HPDE6-E6E7 (cell line): ENCODE measurements around the gene CLDN18.
A peak's percentile ranks its signal among the peaks of the same experiment; 100 is the strongest.

Experiments used
- DNase-seq: peaks from one replicate; pipeline ENCODE4 v3.0.0; 2011; ENCODE audit warnings: missing footprints; ENCODE audit errors: extremely low spot score

The CLDN18 gene

GRCh38 chr3:138025553-138025952 lies 15.6 kb downstream of the CLDN18 start:
- DNase-seq, result no peak

GRCh38 chr3:138027821-138028220 lies 17.9 kb downstream of the CLDN18 start:
- no peak for DNase-seq

DNA sequence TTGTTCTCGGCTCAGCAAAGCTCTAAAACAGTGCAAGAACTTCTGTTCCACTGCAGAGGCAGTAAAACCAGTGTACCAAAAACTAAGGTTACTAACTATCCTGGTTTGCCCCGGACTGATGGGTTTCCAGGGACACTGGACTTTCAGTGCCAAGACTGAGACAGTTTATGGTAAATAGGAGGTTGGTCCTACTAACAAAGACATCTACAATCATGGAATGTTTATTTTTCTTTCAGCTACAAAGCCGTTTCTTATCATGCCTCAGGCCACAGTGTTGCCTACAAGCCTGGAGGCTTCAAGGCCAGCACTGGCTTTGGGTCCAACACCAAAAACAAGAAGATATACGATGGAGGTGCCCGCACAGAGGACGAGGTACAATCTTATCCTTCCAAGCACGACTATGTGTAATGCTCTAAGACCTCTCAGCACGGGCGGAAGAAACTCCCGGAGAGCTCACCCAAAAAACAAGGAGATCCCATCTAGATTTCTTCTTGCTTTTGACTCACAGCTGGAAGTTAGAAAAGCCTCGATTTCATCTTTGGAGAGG lies 20.8 kb downstream of the CLDN18 start:
- no peak for DNase-seq

DNA sequence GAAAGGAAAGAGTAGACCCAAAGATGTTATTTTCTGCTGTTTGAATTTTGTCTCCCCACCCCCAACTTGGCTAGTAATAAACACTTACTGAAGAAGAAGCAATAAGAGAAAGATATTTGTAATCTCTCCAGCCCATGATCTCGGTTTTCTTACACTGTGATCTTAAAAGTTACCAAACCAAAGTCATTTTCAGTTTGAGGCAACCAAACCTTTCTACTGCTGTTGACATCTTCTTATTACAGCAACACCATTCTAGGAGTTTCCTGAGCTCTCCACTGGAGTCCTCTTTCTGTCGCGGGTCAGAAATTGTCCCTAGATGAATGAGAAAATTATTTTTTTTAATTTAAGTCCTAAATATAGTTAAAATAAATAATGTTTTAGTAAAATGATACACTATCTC lies 21.6 kb downstream of the CLDN18 start:
- DNase-seq, result no peak

DNA sequence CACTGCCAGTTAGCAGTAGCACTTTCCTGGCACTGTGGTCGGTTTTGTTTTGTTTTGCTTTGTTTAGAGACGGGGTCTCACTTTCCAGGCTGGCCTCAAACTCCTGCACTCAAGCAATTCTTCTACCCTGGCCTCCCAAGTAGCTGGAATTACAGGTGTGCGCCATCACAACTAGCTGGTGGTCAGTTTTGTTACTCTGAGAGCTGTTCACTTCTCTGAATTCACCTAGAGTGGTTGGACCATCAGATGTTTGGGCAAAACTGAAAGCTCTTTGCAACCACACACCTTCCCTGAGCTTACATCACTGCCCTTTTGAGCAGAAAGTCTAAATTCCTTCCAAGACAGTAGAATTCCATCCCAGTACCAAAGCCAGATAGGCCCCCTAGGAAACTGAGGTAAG lies 22.6 kb downstream of the CLDN18 start:
- DNase-seq, result no peak

DNA sequence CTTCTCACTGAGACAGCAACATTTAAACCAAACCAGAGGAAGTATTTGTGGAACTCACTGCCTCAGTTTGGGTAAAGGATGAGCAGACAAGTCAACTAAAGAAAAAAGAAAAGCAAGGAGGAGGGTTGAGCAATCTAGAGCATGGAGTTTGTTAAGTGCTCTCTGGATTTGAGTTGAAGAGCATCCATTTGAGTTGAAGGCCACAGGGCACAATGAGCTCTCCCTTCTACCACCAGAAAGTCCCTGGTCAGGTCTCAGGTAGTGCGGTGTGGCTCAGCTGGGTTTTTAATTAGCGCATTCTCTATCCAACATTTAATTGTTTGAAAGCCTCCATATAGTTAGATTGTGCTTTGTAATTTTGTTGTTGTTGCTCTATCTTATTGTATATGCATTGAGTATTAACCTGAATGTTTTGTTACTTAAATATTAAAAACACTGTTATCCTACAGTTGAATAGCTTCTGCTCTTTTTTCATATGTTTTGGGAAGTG lies 23.3 kb downstream of the CLDN18 start:
- no peak for DNase-seq

GRCh38 chr3:138034918-138035317 lies 25.0 kb downstream of the CLDN18 start:
- DNase-seq, result no peak

GRCh38 chr3:138036572-138036971 lies 26.6 kb downstream of the CLDN18 start:
- DNase-seq, result no peak

DNA sequence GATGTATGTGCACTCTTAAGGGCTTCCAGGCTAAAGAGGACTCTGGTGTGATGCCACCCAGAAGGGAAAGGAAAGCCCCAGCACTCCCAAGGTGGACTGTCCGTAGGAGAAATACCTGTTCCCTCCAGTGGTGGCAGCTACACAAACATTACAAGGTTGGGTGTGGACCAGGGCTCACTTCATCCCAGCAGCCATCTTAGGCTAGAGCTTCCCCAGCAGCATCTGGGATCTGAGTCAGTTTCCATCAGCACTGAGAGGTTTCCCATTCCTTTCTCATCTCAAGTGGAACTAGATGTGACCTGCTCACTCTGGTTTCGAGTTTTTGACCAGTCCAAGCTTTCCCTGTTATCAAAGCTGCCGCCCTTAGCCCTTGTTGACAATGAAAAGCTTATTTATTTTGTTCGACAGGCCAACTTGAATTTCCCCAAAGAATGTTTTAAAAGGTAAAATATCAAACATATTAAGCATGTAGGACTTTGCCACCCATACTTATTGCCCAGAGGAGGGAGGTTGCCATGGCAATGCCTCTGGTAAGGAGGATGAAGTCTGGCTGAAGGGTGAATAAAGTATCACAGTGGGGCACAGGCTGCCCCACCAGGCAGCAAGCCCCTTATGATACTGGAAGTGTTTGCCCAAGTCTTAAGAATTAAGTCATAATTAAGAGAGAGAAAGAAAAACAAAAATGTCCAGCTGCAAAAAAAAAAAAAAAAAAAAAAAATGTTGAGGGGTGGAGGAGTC lies 28.9 kb downstream of the CLDN18 start:
- no peak for DNase-seq

DNA sequence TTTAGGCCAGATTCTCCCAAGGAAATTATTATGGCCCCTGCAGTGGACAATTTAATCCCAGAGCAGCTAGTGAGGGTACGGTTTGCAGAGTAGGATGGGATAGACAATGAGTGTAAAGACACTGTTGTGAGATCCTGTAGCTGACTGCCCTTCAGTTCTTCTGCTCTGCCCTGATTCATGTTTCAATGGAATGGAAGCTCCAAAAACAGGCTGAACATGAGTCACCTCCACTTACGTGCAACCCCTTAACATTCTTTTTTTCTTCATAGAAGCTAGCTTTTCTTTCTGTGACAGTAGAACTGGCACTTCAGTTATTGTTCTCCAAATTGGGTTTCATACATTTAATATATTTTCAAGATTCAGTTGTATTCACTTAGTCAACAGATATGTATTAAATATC lies 32.1 kb downstream of the CLDN18 start:
- DNase-seq, result no peak

DNA sequence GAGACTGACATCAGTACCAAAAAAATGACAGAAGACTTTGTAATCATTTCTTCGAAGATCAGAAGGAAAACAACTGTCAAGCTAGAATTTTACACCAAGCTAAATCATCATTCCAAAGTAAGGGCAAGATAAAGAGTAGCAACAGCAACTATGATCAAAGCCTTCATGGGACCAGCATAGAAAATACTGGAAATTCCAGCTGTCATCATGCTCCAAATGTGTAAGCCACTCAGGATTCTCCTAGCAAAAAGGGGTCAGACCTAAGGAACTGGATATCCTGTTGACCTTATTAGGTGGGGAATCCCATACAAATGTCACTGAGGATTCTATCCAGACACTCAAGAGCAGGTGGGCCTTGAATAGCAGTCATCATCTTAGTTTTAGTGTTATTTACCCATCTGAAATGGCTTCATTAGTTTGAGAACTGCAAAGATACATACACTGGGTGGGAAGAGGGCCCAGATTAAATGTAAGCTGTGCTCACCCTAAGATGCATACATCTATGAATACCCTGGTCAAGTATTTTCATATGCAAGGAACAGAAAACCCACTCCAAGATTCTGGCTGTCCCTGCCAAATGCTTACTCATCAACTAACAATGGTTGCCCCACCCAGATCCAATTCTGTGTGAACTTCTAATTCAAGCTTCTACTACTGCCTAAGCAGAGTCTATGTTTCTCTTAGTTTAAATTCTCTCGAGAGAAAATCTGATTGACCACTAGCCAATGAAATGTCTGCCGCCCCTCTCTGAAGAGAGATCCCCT lies 33.5 kb downstream of the CLDN18 start:
- no peak for DNase-seq

GRCh38 chr3:138046085-138046484 lies 36.1 kb downstream of the CLDN18 start:
- no peak for DNase-seq

- no peak for DNase-seq
Measured at GRCh38 chr3:138046955-138047354, 37.0 kb downstream of the CLDN18 start.

GRCh38 chr3:138047596-138048158 lies 37.7 kb downstream of the CLDN18 start:
- DNase-seq, result no peak

DNA sequence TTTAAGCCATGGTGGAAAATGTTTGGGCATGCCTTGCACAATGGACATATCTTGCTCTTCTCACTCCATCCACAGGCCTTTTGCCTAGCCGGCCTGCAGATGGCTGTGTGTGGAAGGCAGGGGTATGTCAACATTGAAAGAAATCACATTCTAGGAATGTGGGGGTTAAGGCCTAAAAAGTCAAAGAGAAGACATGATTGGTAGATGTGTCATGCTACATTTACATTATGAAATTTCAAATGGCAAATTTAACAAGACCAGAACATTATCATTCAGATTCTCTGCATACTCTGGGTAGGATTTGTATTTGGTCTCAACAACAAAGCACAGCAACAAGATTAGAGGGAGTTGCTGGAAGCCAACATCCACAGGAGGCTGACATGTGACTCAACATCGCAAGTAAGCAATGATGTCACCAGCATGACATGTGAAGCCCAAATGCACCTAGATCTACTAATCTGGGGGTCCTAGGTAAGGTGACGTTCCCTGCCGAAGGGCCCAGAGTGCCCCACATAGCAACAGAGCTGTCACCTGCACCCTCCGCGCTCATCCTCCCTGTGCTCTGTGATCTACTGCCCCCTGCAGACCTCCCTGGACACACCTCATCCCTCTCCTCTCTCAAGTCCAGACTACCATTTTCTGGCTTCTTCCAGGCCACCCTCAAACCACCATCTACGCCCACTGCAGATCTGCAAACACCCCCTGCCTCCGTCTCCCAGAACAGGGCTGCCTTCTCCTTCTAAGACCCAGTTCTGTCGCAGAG lies 39.4 kb downstream of the CLDN18 start:
- no peak for DNase-seq

DNA sequence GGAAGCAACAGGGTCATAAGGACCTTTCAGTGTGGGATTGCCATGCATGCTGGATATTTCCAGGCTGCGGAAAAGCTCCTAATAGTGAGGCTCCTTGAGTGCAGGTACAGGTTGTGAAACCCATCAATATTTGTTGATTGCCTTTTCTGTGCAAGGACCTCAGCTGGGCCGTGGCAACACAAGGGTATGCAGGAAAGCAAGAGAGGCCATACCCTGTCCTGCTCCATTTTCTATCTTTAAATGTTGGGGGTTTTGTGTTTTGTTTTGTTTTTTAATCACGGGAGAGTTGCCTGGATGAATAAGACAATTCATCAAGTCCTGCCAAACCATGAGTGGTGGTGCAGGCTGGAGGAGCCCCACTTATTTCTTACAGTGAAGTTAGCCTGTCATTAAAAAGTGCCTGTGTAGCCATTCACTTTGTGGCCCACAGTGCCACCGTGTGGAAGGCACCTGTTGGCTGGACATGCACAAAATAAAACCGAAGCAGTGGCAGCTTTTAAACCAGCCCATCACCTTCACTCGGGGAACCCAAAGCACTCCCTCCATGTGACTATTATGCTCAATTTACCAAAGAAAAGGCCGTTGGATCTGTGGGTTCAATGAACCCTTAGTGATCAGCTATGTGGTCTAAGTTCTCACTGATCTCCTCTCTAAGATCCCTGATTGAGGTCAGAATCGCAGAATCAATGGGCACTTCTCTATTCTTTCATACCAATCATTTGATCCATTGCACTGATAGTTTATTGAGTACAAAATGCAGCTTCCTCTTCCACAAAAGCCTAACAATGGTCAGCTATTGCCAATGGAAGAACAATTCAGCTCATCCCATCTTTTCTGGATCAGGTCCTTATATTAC lies 42.2 kb downstream of the CLDN18 start:
- peak; percentile 36 for DNase-seq

DNA sequence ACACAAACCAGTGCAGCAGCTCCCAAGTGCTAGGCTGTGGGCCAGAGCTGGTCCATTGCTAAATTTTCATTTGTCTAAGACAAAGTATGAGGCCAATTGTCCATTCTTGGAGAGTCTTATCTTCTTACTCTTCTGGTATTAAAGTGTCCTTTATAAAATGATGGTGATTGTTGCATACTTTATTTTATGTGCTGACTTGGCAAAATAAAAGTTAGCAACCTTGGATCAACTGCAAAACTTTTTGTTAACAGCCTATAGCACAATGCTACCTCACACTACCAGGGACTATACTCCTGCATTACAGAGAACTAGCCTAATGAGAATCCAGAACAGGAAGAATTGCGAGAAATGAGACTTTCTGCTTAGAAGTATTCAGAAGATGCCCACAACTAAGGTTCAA lies 44.1 kb downstream of the CLDN18 start:
- DNase-seq, result no peak

DNA sequence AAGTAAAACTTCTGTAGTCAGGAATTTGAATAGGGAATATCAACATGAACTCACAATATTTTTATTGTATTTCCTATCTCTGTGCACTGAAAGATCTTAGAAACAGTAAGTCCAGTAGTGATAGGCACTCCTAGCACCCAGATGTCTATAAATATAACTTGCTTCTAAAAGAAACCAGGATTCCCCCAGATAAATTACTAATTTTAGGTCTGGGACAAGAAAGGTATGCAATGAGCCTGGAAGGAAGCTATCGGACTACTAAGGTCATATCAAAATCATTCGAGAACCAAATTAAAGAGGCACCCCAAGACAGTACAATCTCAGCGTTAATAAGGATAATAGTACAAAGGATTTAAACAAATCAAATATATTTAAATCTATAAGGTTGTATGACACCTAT lies 47.4 kb downstream of the CLDN18 start:
- no peak for DNase-seq

DNA sequence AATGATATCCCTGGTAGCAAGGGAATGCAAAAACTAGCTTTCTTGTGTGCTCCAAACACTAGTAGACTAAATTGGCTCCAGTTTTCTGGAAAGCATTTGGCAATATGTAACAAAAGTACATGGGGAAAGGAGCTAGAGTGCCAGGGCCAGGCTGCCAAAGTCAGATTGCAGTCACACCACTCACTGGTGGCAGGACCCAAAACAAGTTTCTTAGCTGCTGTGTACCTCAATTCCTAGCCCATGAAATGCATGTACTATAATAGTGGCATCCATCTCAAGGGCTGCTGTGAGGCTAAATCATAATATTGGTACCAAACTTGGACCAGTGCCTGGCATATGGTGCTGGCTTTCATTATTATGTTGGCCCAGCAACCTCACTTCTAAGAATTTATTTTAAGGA lies 49.3 kb downstream of the CLDN18 start:
- DNase-seq, result no peak

GRCh38 chr3:138060792-138061191 lies 50.8 kb downstream of the CLDN18 start:
- no peak for DNase-seq

DNA sequence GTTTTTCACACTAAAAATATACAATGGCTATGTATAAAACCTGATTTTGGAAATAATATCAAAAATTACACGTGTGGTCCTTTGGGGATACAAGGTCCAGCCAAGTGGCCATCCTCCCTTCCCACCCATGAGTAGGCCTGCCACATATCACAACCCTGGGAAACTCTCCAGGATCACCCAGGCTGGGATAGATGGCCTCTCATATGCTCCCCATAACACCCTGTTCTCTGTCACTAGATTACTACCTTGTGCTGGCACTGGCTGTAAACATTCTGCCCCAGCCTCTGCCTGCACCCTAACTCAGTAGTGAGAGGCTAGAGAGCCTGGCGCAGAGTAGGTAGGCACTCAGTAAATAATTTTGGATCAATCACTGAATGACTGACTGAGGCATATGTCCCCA lies 52.1 kb downstream of the CLDN18 start:
- no peak for DNase-seq
